Measurements from ENCODE around the gene KCNK1.

DNA sequence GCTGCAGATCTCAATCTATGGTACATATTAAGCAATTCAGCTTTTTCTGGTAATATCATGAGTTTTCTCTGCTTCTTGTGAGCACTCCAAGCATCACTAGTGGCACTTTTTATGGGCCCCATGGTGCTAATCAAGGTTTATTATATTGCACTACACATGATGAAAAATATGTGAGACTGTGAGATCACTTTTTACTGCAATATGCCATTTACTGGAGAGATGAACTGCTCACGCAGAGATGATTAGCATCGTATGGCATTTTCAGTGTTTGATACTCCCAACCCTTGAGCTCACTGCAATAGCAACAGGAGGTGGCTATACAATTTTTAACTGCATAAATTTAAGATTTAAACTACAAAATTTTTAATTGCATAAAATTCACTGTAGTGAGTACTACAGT, 8.7 kb upstream of the KCNK1 start:
- TF ChIP-seq POLR2A (IDR thresholded peaks at IDR 0.05; ENCODE audit: low read length) (no peak), GATA1 (IDR thresholded peaks at IDR 0.05; ENCODE audit: low read depth, low read length) (no peak)
